Amniotic epithelial cell (primary cell): ENCODE data around the gene TARBP2.

Experiments
- DNase-seq: peaks from one replicate; pipeline ENCODE4 v3.0.0-alpha.2; 2010; ENCODE audit warnings: low read depth

Gene TARBP2

DNA sequence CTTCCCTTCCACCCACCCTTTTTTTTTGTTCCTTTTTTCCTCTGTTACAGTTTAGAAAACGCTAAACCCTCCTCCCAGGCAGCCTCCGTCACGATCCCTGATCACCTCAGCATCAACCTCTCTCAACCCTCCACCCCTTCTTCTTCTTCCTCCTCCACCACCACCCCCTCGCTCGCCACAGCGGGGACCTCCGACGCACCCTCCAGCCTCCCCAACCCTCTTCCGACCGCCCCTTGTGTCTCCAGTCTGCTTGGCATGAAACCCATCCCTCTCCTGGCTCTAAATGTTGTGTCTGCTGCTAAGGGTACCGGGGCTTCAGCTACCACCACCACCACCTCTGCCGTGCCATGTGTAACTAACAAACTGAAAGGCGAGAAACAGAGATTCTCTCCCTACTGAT lies 26.3 kb upstream of the TARBP2 start:
- no peak for DNase-seq

DNA sequence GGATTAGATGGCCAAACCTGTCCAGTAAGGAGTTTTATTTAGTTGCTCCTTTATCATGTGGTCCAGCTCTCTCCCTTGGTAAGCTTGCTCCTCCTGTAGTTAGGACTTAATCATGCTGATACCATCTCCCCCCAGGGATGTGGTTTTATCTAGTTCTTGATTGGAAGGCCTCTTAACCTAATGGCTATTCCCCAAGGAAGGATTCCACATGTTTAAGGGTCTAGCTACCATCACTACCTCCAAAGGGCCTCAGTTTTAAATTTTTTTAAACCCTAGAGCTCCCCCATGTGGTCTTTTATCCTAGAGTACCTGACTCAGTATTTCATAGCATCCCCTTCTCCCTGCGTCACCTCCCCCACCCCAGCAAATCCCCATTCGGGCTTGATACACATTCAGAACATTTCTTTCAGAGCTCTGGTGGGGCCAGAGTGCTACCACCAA lies 24.3 kb upstream of the TARBP2 start:
- DNase-seq = peak; percentile 46

DNA sequence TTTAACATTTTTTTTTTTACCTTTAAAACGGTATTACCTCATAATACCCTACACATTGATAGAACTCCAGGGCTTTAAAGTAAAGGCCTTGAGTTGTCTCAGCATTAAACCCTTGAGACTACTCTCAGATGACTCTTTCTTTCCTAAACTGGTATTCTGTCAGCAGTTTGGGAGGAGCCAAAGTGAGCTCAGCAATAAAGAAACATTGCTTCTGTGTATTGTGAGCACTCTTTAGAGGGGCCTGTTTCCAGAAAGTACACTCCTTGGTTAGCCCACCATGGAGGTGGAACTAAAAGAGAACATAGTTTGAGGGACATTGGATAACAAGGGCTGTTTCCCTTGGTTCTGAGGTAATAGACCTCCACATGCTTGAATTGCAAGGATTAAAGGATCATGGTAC lies 22.2 kb upstream of the TARBP2 start:
- peak; percentile 27 for DNase-seq

DNA sequence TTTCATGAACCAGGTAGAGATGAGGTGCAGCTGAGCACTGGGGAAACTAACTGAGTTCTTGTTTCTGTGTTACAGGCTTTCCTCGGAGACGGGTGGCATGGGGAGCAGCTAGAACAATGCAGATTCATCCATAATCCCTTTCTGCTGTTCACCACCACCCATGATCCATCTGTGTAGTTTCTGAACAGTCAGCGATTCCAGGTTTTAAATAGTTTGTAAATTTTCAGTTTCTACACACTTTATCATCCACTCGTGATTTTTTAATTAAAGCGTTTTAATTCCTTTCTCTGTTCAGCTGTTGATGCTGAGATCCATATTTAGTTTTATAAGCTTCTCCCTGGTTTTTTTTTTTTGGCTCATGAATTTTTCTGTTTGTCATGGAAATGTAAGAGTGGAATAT lies 21.8 kb upstream of the TARBP2 start:
- no peak for DNase-seq

DNA sequence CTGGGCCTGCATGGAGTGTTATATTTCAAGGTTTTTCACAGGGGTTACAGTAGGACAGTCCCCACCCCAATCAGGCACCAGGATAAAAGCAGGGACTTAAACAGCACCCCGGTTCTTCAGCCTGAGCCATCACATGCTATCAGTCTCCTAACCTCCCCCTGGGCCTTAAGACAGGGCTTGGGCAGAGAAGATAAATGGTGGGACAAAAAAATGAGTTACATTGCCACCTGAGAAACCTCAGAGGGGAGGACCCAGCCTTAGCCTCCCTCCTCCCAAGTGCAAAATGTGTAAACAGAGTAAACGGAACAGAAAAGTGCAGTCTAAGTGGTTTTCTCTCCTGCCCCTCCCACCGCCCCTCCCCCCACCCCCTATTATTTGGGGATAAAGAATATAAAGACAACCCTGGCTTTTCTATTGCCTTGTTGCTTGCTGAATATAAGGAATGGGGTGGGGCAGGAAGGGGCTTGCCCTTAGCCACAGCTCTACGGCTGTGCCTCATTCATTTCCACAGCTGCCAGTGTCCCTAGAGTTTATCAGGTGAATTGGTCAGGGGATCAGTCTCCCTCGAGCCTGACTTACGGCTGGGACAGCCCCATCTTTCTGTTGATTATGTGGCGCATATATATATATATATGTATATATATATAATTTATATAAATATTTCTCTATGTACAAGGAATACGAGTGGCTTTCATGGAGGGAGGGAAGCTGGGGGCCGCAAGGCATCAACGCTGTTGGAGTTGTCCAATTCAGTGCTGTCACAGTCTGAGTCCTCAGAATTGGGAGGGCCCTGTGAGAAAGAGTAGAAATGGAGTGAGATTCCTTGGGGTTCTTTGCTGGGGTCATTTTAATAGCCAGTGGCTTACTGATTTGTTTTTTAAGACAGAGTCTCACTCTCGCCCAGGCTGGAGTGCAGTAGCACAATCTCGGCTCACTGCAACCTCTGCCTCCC lies 20.3 kb upstream of the TARBP2 start:
- no peak for DNase-seq

DNA sequence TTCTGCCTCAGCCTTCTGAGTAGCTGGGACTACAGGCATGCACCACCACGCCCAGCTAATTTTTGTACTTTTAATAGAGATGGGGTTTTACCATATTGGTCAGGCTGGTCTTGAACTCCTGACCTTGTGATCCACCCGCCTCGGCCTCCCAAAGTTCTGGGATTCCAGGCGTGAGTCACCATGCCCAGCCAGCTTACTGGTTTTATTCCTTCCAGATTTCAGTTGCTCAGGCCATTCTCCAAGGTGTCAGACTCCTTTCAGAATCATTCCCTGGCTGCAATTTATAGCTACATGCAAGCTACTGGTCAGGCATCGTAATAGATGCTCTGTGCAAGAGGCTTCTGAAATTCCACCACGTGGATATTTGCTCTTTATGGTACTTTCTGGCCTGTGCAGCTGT lies 19.6 kb upstream of the TARBP2 start:
- DNase-seq = peak; percentile 81

DNA sequence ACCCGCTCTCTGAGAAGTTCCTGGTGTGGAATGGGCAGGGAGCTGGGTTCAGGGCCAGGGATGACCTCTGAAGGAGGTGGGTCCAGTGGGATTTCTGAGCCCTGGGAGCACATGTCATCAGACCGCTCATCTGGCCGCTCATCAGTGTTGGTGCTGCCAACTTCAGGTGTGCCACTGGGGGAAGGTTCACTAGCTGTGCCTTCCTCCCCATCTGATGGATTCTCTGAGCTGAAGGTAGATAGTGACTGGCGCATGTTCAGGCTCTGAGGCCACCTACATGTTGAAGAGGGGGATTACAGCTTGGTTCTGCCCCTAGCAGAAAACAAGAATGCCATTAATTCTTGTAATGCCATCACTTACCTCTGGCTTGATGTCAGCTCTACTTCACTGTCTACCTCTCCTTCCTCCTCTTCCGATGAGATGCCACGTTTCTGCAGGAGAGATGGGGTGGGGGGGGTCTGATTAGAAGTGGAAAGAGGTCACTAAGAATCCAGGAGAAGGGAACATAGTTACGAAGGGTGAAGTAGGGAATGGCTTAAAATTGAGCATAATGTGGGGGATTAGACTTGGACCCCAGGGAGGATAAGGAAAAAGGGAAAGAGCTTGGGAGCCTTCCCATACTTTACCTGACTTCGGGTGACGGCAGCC lies 19.0 kb upstream of the TARBP2 start:
- DNase-seq = peak; percentile 38

DNA sequence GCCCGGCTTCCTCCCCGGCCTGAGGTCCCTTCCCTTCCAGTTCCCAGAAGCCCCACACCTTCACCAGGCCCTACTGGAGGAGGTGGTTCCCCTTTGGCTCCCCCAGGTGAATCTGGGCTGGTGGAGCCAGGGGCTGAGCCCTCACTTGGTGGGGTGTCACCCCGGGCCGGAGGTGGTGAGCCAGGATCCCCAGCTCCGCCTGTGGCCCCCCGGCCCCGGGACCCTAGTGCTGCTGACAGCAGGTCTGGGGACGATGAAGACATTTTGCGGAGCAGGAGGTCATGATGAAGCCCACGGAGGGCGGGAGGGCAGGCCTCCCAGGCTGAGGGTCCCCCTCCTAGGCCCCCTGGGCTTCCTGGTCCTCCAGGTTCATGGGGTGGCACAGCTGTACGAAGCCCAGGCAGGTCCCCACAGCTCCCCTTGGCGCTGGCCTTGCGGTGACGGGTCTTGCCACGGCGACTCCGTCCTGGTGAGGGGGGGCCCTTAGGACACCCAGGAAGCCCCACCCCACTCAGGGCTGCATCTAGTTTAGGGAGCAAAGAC lies 18.4 kb upstream of the TARBP2 start:
- DNase-seq = no peak

DNA sequence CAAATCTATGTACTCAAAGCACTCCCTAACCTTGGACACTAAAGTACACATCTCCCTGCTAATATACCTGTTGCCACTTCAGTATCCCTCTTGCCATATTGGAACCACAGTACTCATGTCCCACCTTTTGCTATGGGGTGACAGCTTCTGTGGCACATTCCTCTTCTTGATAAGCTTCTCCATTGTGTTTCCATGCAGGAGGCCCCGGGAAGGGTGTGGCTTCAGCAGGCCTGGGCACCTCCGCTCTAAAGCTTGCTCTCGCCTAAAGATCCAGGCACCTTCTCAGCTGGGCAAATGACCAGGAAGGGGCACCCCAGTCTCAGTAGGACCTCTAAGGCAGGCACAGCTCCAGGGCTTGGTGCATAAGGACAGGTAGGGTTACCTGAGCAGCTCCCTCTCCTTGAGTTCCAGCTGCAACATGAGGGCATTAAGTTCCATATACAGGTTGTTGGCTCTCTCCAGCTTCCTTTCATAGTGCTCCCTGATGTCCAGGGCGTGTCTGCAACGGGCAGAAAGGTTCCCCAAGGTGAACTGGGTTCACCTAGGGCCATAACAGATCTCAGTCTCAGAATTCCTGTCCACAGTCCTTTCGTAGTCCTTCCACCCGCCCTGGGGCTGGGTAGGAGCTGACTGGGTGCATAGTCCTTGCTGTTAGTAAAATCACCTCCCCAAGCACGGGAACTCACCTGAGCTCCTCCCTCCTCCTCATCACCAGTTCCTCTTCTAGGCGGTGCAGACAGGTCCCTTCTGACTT lies 17.7 kb upstream of the TARBP2 start:
- no peak for DNase-seq

DNA sequence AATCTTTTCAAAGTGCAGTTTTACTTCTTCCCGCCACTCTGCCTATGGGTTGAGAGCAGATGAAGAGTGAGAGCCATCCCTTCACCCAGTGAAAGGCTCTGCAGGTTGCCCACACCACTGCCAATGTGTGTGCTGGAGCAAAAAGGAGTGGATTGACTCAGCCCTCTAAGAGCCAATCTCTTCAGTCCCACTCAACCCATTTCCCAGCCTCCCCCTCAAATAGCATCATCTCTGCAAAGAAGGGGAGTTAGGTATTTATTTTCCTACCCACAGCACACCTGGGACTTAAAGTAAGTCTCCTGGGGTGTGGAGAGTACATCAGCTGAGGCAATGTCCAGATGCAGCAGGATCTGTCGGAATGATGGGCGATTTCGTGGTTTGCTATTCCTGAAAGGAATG lies 17.1 kb upstream of the TARBP2 start:
- DNase-seq = peak; percentile 23

DNA sequence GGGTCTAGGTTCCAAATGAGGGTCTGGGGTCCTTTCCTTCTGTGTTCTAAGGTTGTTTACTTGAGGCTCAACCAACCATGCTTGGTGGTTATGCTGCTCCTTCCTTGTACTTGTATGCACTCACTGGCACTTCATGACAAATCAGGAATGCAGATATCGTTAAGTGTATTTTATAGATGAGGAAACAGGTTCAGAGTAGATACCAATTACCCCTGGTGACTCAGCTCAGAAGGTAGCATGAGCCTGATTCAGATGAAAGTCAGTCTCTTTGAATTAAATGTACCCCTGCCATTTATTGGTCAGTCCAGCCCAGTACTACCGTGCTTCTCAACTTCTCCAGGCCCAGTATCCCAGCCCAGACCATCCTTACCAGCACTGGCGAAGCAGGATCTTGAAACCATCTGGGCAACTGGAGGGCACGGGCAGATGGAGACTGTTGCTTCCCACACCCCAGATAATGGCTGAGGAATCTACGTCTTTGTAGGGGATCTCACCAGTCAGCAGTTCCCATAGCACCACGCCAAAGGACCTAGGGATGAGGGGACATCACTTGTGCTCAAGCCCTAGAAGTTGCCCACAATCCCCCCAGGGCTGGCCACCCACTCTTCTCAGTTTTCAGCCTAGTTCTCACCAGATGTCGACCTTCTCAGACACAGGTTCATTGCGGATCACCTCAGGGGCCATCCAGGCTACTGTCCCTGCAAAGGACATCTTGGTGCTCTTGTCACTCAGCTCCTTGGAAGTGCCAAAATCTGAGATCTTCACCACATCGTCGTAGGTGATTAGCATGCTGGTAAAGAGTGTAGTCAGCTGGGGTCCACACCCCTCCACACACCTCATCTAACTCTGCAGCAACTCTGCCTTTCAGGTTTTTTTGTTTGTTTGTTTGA lies 16.2 kb upstream of the TARBP2 start:
- no peak for DNase-seq

DNA sequence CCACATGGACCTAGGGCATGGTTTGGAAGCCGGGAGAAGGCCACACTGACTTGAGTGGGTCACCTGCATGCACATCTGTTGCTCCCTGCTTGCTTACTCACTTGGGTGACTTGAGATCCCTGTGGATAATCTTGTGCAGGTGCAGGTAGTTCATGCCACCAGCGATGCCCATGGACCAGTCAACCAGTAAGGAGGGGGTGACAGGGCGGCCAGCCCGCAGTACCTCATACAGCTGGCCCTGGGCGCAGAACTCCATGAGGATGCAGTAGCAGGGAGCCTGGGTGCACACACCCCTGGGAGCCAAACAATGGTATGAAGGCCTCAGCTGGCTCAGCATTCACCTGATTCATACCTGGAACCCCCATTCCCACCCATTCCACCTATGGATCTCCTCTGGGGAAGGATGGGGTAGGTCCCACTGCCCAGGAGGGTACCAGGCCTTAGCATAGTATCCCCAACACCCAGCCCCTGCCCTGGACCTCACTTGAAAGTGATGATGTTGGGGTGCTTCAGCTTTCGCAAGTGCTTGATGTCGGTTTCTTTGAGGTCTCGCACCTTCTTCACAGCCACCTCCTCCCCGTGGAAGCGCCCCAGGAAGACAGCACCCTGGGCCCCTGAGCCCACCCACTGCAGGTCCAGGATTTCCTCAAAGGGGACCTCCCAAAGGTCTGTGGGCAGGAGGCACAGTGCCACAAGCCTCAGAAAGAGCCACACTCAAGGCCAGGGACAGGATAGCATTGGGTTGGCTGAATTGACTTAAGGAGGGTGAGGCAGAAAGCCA lies 14.9 kb upstream of the TARBP2 start:
- no peak for DNase-seq

DNA sequence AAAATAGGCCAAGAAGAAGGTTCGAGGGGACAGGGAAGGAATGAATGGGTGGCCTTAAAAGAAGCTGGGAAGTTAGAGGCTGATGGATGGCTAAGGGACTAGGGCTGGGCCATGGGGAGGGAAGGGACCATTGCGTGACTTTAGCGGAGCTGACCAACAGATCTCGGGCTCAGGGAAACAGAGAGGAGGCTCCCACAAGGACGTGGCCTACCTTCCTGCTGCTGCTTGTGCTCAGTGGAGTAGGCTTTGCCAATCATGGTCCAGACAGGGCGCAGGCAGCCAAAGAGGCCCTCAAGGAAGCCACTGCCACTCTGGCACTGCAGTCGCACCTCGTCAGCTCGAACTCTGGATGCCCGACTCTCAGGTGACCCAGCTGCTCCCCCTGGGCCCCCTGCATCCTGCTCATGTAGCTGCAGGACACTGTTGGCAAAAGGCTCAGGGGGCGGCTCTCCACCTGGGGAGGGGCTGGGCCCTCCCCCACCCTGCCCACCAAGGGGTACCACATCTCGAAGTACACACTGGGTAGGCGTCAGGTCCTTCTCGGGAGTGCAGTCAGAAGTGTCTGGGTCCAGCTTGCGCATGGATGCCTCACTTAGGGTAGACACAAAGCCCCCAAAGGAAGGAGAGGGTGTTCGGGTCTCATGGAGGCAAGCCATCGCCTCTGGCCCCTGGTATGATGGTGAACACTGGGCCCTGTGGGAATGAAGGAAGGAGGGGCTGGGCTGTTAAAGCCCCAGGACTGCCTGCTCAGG lies 14.2 kb upstream of the TARBP2 start:
- DNase-seq = no peak

DNA sequence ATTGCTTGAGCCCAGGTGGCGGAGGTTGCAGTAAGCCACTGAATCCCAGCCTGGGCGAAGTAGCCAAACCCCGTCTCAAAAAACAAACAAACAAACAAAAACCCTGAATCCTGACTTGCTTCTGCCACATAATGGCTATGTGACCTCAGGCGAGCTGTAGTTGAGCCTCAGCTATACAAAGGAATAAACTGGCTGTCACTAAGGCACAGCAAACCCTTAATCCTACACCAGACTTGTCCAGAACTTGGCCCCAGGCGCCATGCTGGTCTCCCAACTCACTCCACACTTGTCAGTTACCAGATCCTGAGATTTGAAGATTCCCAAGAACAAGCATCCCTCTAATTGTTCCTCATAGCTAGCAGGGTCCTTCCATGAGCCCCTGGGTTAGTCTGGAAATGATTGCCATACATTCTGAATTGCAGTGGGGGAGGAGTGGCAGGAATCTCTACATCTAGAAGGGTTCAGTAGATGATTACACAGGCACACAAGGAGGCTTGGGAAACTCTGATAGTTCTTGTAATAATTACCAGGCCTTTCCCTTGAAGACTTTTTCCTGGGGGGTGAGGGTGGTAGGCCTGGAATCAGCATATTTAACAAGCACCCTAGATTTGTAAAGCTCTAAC lies 11.7 kb upstream of the TARBP2 start:
- DNase-seq = no peak

DNA sequence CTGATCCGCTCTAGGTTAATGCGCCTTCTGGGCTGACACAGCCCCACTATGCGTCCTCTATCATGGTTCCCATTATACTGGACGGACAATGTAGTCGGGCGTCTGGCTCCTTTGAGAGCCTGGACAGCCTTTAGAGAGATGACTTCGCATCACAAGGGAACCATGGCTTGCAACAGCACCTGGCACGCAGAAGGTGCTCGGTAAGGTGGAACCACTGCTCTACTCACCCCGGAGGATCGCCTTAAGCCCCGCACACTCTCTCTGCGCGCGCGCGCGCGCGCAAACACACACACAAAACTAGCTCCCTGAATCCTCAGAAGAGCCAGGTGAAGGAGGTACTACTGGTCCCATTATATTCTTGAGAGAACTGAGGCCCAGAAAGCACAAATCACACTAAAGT lies 8.9 kb upstream of the TARBP2 start:
- no peak for DNase-seq

DNA sequence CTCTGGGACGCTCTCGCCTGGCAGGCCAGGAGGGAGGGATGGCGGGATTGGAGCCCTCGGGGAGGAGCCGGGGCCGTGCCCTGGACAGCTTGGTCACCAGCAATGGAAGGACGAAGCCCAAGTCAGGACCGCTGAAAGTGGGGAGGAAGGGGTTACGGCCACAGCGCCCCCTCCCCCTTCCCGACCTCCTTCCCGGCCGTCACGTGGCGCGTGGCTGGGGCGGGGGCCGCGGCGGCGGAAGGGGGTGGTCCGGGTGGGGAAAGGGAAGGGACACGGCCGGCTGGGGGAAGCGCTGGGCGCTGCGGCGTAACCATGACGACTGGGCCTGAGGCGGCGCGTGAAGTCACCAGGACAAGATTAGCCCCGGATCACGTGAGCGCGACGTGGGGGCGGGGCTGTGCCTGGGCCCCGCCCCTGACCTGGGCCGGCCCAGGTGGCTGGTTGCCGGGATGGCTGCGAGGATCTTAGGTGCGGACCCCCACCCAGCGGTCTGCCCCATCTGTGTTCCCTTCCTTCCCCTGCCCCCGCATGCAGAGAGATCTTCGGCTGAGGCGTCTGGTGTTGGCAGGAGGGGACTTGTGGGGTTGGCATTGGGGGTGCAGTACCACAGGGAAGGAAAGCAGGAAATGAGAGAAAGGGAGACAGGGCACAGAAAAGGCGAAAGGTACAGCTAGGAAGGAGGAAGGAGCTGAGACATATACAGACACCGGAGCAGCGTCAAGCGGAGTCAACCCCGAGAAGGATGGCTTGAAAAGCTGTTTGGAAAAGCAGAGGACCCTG lies 8.1 kb upstream of the TARBP2 start:
- peak; percentile 79 for DNase-seq

DNA sequence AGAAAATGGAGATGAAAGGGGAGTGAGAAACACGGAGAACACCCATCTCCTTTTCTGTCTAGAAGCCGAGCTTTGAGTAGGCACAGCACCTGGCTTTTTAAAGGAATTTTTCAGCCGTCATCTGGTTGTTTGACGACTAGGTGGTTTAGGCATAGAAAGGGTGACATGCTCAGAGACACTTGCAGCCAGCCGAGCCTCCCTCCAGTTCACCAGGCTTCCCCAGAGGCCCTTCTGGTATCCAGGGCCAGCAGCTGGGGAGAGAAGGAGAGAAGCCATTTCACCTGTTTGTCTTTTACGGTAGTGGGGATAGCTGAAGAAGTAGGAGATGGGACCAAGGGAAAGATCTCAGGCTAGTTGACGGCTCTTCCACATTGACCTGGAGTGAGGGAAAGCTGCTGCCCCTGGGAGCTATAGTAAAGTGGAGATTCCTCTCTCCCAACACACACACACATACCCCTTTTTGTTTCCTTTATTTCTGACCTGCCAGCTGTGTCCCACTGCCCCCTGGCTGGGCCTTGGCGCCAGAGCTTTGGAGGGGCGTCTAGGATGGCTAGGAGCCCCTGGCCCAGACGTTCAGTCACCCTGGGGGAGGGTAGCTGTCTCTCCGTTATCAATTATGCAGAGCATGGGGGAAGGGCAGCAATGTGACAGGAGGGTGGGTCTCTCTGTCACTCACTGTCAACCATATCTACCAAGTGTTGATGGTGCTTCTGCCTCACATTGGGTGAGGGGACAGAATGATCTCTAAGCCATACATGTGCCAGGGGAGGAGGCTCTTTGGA lies 7.3 kb upstream of the TARBP2 start:
- no peak for DNase-seq
